AG10803 (cell line): ENCODE results near the gene BPGM.

Experiments
- DNase-seq: peaks from one replicate; pipeline ENCODE4 v3.0.0; 2010; ENCODE audit warnings: low read depth
- H3K4me3 ChIP-seq: 2 replicates; pipeline ENCODE4 v1.5.1; 2011; ENCODE audit warnings: mild to moderate bottlenecking, low read length, control low read depth
- CTCF ChIP-seq: conservative IDR thresholded peaks from 2 replicates; pipeline ENCODE4 v1.5.1; 2011; ENCODE audit warnings: mild to moderate bottlenecking, low read length, control low read depth, inconsistent platforms

The BPGM gene

GRCh38 chr7:134690016-134690415, 43.4 kb downstream of the BPGM start:
- no peak overlapping the region for H3K4me3 ChIP-seq
- peak; percentile 89 for TF ChIP-seq CTCF
- DNase-seq, result peak; percentile 83

- no peak for TF ChIP-seq CTCF
- peak; percentile 86 for DNase-seq
- no peak overlapping the region for H3K4me3 ChIP-seq
Observed at GRCh38 chr7:134690614-134691504, 44.2 kb downstream of the BPGM start.

- TF ChIP-seq CTCF, result no peak
- no peak overlapping the region for H3K4me3 ChIP-seq
- DNase-seq, result peak; percentile 70
Observed at GRCh38 chr7:134691546-134692343, 45.1 kb downstream of the BPGM start.

- no peak for TF ChIP-seq CTCF
- peak; percentile 59 for DNase-seq
- no peak overlapping the region for H3K4me3 ChIP-seq
Observed at GRCh38 chr7:134692344-134692705, 45.7 kb downstream of the BPGM start.

GRCh38 chr7:134693256-134693655, 46.6 kb downstream of the BPGM start:
- TF ChIP-seq CTCF, result no peak
- H3K4me3 ChIP-seq, result no peak overlapping the region
- peak; percentile 93 for DNase-seq

GRCh38 chr7:134694299-134694698, 47.6 kb downstream of the BPGM start:
- no peak for DNase-seq
- TF ChIP-seq CTCF, result peak; percentile 41
- H3K4me3 ChIP-seq, result no peak overlapping the region
